HFF-Myc (cell line): ENCODE measurements around the gene CENPP.
"Not testable (repeated sequence)": the region's sequence is repeated elsewhere in the genome, so short reads cannot be mapped to it uniquely, and the experiment has no call there.

Experiments used
- DNase-seq: peaks from one replicate; pipeline ENCODE4 v3.0.0-alpha.2; 2011; ENCODE audit warnings: low read depth; ENCODE audit errors: extremely low read depth
- H3K4me3 ChIP-seq: replicated peaks from 2 replicates; pipeline ENCODE4 v1.5.1; 2011; ENCODE audit warnings: low read depth, mild to moderate bottlenecking, control low read depth, low read length
- TF ChIP-seq, protein P1 (sequence below): IDR thresholded peaks from 2 replicates; pipeline ENCODE4 v1.5.1; 2012; ENCODE audit warnings: mild to moderate bottlenecking, low read depth, low read length, control low read depth; ENCODE audit errors: missing control alignments

CENPP gene

DNA sequence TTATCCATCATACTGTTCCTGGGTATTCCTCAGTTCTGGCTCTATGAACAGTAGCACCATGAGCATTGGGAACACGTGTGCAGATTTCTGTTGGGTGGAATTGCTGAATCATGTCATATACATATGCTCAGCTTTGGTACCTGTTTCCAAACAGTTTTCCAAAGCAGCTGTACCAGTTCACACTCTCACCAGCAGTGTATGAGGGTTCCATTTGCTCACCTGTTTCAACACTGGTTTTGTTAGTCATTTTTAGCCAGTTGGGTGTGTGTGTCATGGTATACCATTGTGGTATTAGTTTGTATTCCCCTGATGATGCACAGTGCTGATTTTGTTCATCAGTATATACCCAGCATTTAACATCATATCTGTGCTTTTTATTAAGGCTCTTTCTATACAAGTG is 266.8 kb downstream of the CENPP start:
- H3K4me3 ChIP-seq = no peak overlapping the region
- TF ChIP-seq, protein P1, sequence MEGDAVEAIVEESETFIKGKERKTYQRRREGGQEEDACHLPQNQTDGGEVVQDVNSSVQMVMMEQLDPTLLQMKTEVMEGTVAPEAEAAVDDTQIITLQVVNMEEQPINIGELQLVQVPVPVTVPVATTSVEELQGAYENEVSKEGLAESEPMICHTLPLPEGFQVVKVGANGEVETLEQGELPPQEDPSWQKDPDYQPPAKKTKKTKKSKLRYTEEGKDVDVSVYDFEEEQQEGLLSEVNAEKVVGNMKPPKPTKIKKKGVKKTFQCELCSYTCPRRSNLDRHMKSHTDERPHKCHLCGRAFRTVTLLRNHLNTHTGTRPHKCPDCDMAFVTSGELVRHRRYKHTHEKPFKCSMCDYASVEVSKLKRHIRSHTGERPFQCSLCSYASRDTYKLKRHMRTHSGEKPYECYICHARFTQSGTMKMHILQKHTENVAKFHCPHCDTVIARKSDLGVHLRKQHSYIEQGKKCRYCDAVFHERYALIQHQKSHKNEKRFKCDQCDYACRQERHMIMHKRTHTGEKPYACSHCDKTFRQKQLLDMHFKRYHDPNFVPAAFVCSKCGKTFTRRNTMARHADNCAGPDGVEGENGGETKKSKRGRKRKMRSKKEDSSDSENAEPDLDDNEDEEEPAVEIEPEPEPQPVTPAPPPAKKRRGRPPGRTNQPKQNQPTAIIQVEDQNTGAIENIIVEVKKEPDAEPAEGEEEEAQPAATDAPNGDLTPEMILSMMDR = no peak
- no peak for DNase-seq

DNA sequence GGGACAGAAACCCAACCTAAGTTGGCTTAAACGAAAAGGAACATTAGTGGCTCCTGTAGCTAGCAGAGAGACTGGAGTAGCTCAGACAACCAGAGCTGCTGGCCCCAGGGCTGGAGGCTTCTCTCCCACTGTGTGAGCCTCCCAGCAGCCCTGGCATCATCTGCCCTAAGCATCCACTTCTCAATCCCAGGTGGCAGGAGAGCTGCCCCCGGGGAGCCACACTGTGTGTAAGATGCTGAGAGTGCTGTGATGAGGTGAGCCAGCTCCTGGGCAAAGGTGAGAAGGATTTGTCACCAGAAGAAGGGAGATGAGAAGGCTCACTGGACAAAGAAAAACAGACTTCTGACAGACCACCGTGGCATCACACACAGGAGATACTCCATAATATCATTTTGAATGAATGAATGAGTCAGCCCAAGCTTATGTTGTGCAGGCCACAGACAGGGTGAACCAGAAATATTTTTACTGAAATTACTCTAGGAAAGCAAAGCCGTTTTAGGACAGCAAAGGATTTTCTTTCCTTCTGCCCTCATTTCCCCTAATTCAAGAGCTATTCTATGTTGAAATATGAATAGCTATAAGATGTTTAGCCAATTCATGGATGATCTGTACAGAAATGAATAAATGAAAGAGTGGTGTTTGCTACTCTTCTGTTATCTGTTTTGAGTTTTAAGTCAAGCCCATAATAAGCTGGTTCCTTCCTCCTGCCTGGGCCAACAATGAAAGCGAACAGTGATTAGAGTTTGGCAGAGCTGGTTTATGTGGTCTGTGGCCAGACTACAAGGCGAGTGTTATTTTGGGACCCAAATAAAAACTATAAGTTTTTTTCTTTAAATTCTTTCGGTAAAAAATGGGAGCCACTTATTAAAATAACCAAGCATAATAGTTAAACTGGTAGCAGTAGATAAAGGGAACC is 267.5 kb downstream of the CENPP start:
- no peak for DNase-seq
- H3K4me3 ChIP-seq = no peak overlapping the region
- TF ChIP-seq, protein P1 = no peak

DNA sequence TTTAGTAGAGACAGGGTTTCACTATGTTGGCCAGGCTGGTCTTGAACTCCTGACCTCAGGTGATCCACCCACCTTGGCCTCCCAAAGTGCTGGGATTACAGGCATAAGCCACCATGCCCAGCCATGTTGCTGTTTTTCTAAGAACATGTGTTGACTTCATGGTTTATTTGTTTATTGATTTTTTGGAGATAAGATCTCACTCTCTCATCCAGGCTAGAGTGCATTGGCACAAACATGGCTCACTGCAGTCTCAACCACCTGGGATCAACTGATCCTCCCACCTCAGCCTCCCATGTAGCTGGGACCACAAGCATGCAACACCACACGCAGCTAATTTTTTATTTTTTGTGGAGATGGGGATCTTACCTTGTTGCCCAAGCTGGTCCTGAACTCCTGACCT is 269.3 kb downstream of the CENPP start:
- DNase-seq, H3K4me3 ChIP-seq: not testable (repeated sequence)

DNA sequence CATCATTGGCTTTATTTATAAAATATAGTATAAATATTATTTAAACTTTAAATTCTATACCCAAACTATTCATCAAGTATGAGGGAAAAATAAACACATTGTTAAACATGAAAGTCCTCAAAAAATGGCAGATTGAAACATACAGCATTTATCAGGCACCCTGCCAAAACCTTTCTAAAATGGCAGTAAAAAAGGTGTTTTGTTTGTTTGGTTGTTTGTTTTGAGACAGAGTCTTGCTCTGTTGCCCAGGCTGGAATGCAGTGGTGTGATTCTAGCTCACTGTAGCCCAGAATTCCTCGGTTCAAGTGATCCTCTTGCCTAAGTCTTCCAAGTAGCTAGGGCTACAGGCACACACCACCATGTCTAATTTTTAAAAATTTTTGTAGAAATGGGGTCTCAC is 270.2 kb downstream of the CENPP start:
- DNase-seq = no peak
- TF ChIP-seq, protein P1 = no peak

DNA sequence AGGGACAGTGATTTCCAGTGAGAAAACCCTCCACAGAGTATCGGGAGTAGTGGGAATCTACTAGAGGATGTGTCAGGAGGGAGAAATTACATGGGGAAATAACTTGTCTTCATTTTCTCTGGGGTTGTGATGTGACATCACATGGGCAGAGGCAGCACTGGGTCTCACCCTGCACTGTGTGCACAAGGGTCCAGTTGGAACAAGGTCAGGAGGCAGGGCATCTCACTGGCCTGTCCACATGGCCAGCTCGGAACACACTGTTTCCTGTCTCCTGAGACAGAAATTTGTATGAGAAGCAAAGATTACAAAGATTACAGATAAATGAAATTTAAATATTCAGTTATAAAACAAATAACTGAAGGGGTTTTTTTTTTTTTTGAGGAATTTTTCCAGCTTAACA is 272.6 kb downstream of the CENPP start:
- no peak for DNase-seq
- TF ChIP-seq, protein P1 = no peak

More for the DNA sequence above, 270.2 kb downstream of the CENPP start:
- H3K4me3 ChIP-seq = no peak overlapping the region

DNA sequence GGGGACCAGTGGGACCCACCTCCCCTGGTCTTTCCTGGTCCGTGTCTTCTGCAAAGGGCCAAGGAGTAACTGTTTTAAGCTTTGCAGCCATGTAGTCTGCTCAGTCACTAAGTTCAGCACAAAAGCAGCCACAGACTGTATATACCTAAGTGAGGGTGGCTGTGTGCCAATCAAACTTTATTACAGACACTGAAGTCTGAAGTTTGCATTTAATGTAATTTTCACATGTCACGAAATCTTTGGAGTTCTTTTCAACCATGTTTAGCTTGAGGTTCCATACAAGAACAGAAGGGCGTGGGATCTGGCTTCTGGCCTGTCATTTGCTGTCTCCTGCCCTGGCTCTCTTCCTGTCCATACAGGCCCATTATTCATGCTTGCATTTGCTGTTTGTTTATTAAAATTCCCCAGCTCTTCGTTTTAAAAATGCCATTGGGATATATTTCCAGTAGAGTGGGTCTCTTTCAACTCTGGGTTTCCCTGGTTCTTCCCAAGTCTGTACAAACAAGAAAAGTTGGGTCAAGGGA is 274.2 kb downstream of the CENPP start:
- H3K4me3 ChIP-seq = no peak overlapping the region
- no peak for DNase-seq
- TF ChIP-seq, protein P1 = no peak

More for the DNA sequence above, 272.6 kb downstream of the CENPP start:
- no peak overlapping the region for H3K4me3 ChIP-seq

DNA sequence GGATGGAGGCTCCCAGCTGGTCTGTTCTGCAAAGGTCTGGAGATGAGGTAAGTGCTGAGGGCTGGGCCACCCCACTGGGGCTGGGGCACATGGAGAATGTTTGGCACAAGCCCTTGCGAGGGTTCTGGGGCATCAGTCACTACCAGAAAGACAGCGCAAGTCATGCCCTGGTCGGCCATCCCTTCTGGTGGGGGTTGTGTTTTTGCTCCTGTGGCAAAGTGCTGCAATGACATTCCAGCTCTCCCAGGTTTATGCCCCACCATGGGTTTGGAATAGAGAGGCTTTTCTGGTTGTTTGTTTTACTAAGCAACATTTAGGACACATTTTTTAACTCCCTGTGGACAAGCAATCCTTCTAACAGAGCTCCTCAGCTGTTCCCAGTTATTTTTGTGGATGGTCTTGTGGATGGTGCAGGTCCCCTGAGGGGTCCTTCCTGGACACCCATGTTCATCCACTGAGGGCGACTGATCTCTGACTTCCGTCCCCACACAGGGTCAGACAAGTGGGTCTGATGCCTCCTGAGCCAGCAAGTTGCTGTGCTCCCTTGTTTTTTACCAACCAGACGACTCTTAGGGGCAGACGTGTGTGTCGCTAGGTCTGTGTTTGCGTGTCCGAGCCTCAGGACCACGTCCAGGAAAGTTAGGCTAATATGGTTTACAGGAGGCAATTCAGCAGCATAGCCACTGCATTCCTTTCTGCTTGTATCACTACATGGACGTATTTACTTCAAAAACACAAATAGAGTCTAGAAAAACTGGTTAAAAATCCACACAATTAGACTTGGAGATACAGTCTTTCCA is 274.9 kb downstream of the CENPP start:
- no peak for DNase-seq
- TF ChIP-seq, protein P1 = no peak
- no peak overlapping the region for H3K4me3 ChIP-seq
